Astrocyte (in vitro differentiated cells and primary cell): ENCODE results near the gene FAM53B. TPM values are rescaled to one million over a fixed set of nuclear protein-coding genes. Genes with fewer than 3 reads are reported as not detected.

Source experiments
- DNase-seq: peaks from one replicate; pipeline ENCODE4 v3.0.0-alpha.2; 2010; ENCODE audit warnings: low read depth
- FAIRE-seq: peaks from 2 replicates; lab custom pipeline; 2011; peaks lifted over from hg19 to GRCh38; lab: Jason Lieb, UNC
- H2AFZ ChIP-seq: 2 replicates; pipeline ENCODE4 v1.6.0; 2012; ENCODE audit warnings: low read depth, low read length, inconsistent platforms
- H3K27ac ChIP-seq: 2 replicates; pipeline ENCODE4 v1.5.1; 2011; ENCODE audit warnings: low read depth, low read length, inconsistent platforms
- H3K27me3 ChIP-seq: 2 replicates; pipeline ENCODE4 v1.6.0; 2011; ENCODE audit warnings: low read length, inconsistent platforms; ENCODE audit not compliant: insufficient read depth
- H3K36me3 ChIP-seq: 2 replicates; pipeline ENCODE4 v1.5.1; 2011; ENCODE audit warnings: low read length, inconsistent platforms; ENCODE audit not compliant: insufficient read depth
- H3K4me1 ChIP-seq: 2 replicates; pipeline ENCODE4 v1.5.1; 2011; ENCODE audit warnings: low read length, inconsistent platforms; ENCODE audit not compliant: insufficient read depth
- H3K4me2 ChIP-seq: 2 replicates; pipeline ENCODE4 v1.6.0; 2012; ENCODE audit warnings: low read length, inconsistent platforms
- H3K4me3 ChIP-seq: 2 replicates; pipeline ENCODE4 v1.5.1; 2011; ENCODE audit warnings: low read depth, mild to moderate bottlenecking, low read length, inconsistent platforms; ENCODE audit not compliant: insufficient read depth
- H3K79me2 ChIP-seq: 2 replicates; pipeline ENCODE4 v1.6.0; 2012; ENCODE audit warnings: mild to moderate bottlenecking, low read length, inconsistent platforms; ENCODE audit not compliant: insufficient read depth
- H3K9ac ChIP-seq: 2 replicates; pipeline ENCODE4 v1.6.0; 2012; ENCODE audit warnings: mild to moderate bottlenecking, low read length, inconsistent platforms
- H3K9me3 ChIP-seq: 2 replicates; pipeline ENCODE4 v1.5.1; 2012; ENCODE audit warnings: low read depth, mild to moderate bottlenecking, low read length, inconsistent platforms; ENCODE audit not compliant: insufficient read depth
- H4K20me1 ChIP-seq: 2 replicates; pipeline ENCODE4 v1.6.0; 2012; ENCODE audit warnings: low read length, inconsistent platforms; ENCODE audit not compliant: insufficient read depth
- H3K27ac Mint-ChIP-seq: one replicate; pipeline ENCODE4 v1.8.0; 2021; ENCODE audit warnings: mild to moderate bottlenecking, mixed read lengths; ENCODE audit not compliant: unreplicated experiment
- H3K27me3 Mint-ChIP-seq: one replicate; pipeline ENCODE4 v1.8.0; 2021; ENCODE audit warnings: low read depth, mixed read lengths; ENCODE audit not compliant: unreplicated experiment
- H3K36me3 Mint-ChIP-seq: one replicate; pipeline ENCODE4 v1.8.0; 2021; ENCODE audit warnings: low read depth, mixed read lengths; ENCODE audit not compliant: unreplicated experiment
- H3K4me1 Mint-ChIP-seq: one replicate; pipeline ENCODE4 v1.8.0; 2021; ENCODE audit warnings: low read depth, mixed read lengths; ENCODE audit not compliant: unreplicated experiment
- H3K4me3 Mint-ChIP-seq: one replicate; pipeline ENCODE4 v1.8.0; 2021; ENCODE audit warnings: mild to moderate bottlenecking, moderate library complexity, mixed read lengths; ENCODE audit not compliant: unreplicated experiment
- H3K9me3 Mint-ChIP-seq: one replicate; pipeline ENCODE4 v1.8.0; 2021; ENCODE audit warnings: mild to moderate bottlenecking, mixed read lengths; ENCODE audit not compliant: unreplicated experiment
- EZH2 ChIP-seq: IDR thresholded peaks from 2 replicates; pipeline ENCODE4 v1.6.1; 2012; ENCODE audit warnings: mild to moderate bottlenecking, low read length, inconsistent platforms; ENCODE audit not compliant: insufficient read depth
- total RNA-seq: library from RNA; stranded (reverse); gene quantifications from 2 replicates; pipeline ENCODE4 v1.2.1, GENCODE V29; 2021
- TF ChIP-seq, protein P1 (sequence below): IDR thresholded peaks from 2 replicates; pipeline ENCODE4 v1.5.1; 2011; ENCODE audit warnings: low read depth, mild to moderate bottlenecking, inconsistent platforms, low read length, moderate library complexity; ENCODE audit not compliant: insufficient read depth

The FAM53B gene
- total RNA-seq, 1 donor from 2014 or later: 12.9 TPM

DNA sequence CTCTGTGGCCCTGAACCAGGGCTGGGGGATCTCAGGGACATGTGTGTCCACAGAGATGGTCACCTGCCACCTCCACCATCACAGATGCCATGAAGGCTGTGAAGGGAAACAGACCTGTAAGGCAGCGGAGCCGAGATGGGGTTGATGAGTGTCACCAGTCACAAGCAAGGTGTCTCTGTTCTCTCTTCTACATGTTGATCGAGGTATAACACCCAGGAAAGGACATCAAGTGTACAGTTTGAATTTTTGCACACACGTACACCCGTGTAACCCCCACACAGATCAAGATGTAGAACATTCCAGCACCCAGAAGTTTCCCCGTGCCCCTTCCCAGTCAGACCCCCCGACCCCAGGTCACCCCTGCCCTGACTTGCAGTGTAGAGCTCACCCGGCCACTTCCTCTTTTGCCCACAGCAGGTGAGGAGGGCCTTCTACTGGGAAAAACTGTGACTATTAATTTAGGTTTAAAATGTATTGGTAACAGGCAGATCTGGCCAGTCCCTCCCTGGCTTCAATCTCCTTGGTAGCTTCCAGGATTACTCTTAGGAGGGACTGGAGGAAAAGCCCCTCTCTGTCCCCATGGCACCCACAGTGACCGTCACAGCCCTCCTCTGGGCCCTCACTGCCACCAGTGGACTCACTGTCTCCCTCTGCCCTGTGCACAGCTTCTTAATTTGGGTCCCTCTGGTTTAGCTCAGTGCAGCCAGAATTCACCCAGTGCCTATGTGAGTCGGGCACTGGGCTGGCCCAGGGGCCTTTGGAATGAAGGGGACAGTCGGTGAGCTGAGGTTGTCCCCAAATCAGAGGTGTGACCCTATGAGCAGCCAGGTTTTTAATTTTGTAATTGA is 174.3 kb downstream of the FAM53B start:
- Mint-ChIP-seq H3K4me1 (no peaks in the 10 kb centered on the region), H3K27me3 (peaks cover 34% of the 10 kb centered on the region), H3K36me3 (no peaks in the 10 kb centered on the region), H3K9me3 (peaks cover 7% of the 10 kb centered on the region), H3K4me3 (no peak overlapping the region), H3K27ac (no peak overlapping the region)
- Histone ChIP-seq H3K9ac (no peak overlapping the region), H4K20me1 (no peaks in the 10 kb centered on the region), H3K27me3 (peaks cover 11% of the 10 kb centered on the region), H3K4me3 (no peak overlapping the region), H2AFZ (no peak overlapping the region), H3K4me2 (no peak overlapping the region), H3K36me3 (no peaks in the 10 kb centered on the region), H3K9me3 (no peaks in the 10 kb centered on the region), H3K27ac (no peak overlapping the region), H3K79me2 (no peaks in the 10 kb centered on the region), H3K4me1 (no peaks in the 10 kb centered on the region)
- no peak for DNase-seq
- TF ChIP-seq, protein P1, sequence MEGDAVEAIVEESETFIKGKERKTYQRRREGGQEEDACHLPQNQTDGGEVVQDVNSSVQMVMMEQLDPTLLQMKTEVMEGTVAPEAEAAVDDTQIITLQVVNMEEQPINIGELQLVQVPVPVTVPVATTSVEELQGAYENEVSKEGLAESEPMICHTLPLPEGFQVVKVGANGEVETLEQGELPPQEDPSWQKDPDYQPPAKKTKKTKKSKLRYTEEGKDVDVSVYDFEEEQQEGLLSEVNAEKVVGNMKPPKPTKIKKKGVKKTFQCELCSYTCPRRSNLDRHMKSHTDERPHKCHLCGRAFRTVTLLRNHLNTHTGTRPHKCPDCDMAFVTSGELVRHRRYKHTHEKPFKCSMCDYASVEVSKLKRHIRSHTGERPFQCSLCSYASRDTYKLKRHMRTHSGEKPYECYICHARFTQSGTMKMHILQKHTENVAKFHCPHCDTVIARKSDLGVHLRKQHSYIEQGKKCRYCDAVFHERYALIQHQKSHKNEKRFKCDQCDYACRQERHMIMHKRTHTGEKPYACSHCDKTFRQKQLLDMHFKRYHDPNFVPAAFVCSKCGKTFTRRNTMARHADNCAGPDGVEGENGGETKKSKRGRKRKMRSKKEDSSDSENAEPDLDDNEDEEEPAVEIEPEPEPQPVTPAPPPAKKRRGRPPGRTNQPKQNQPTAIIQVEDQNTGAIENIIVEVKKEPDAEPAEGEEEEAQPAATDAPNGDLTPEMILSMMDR: no peak
- no peak for TF ChIP-seq EZH2
- FAIRE-seq: no peak

Other genes with a start within 250 kb of the FAM53B start
- gene EEF1AKMT2, start 47.5 kb upstream of the FAM53B start, total RNA-seq: 19.1 and 19.5 TPM in 2 replicates
- gene ABRAXAS2, start 57.4 kb upstream of the FAM53B start, total RNA-seq: 16.8 and 17.1 TPM in 2 replicates
- 24.5 and 24.9 TPM in 2 replicates for gene ZRANB1, start 197.7 kb upstream of the FAM53B start, total RNA-seq